CD14-positive monocyte (primary cell): ENCODE data around the gene ZDHHC15. TPM values are rescaled to one million over a fixed set of nuclear protein-coding genes. Genes with fewer than 3 reads are reported as not detected.

ENCODE experiments used
- DNase-seq, 3 donors: peaks; one replicate each; pipeline ENCODE4 v3.0.0-alpha.2; 2011 to 2022
- H2AFZ ChIP-seq: 2 replicates; pipeline ENCODE4 v1.6.0; 2012; ENCODE audit warnings: mild to moderate bottlenecking, low read depth, low read length, inconsistent platforms; ENCODE audit not compliant: insufficient read depth, poor library complexity, severe bottlenecking
- H3K27ac ChIP-seq, 2 donors: 1 replicate in 1 of 2; 2 replicates in 1 of 2; pipeline ENCODE4 v1.5.1; 2012 to 2013; ENCODE audit warnings: low read length in 2 of 2, control low read depth in 1 of 2, inconsistent platforms in 1 of 2, low read depth in 1 of 2, mild to moderate bottlenecking in 1 of 2
- H3K27me3 ChIP-seq, 2 donors: one replicate each; pipeline versions ENCODE4 v1.6.0 to v1.6.1; 2011 to 2013; ENCODE audit warnings: low read length in 2 of 2; ENCODE audit not compliant: control insufficient read depth in 2 of 2, insufficient read depth in 2 of 2
- H3K36me3 ChIP-seq, 2 donors: replicated peaks in 1 of 2; 1 replicate in 1 of 2; 2 replicates in 1 of 2; pipeline versions ENCODE4 v1.5.1 to v1.6.1; 2012 to 2013; ENCODE audit warnings: low read length in 2 of 2, control low read depth in 1 of 2, inconsistent platforms in 1 of 2, mild to moderate bottlenecking in 1 of 2; ENCODE audit not compliant: insufficient read depth in 2 of 2, control insufficient read depth in 1 of 2
- H3K4me1 ChIP-seq, 2 donors: 1 replicate in 1 of 2; 2 replicates in 1 of 2; pipeline versions ENCODE4 v1.5.1 to v1.6.1; 2012 to 2013; ENCODE audit warnings: low read length in 2 of 2, control low read depth in 1 of 2, inconsistent platforms in 1 of 2, mild to moderate bottlenecking in 1 of 2, moderate library complexity in 1 of 2; ENCODE audit not compliant: insufficient read depth in 2 of 2, control insufficient read depth in 1 of 2
- H3K4me2 ChIP-seq: replicated peaks from 2 replicates; pipeline ENCODE3; 2012; ENCODE audit warnings: low read length, moderate library complexity, mild to moderate bottlenecking; ENCODE audit not compliant: poor library complexity, severe bottlenecking; ENCODE audit errors: extremely low read depth
- H3K4me3 ChIP-seq, 3 experiments: fragments of 200-600 bp in 1 of 3; sonication (generic) in 1 of 3; replicated peaks in 1 of 3; 1 replicate in 2 of 3; 2 replicates in 1 of 3; pipeline ENCODE4 v1.5.1; 2011 to 2013; ENCODE audit warnings: low read length in 3 of 3, mild to moderate bottlenecking in 3 of 3, control low read depth in 2 of 3, low read depth in 2 of 3, inconsistent platforms in 1 of 3, moderate library complexity in 1 of 3
- H3K79me2 ChIP-seq: 2 replicates; pipeline ENCODE4 v1.6.0; 2012; ENCODE audit warnings: mild to moderate bottlenecking, control low read depth, inconsistent platforms, low read length, moderate library complexity; ENCODE audit not compliant: insufficient read depth
- H3K9ac ChIP-seq: 2 replicates; pipeline ENCODE4 v1.6.0; 2017; ENCODE audit warnings: low read length, mild to moderate bottlenecking; ENCODE audit not compliant: insufficient read depth, poor library complexity, severe bottlenecking
- H3K9me3 ChIP-seq, 2 donors: replicated peaks in 1 of 2; 1 replicate in 1 of 2; 2 replicates in 1 of 2; pipeline versions ENCODE4 v1.5.1 to v1.6.1; 2012 to 2013; ENCODE audit warnings: low read length in 2 of 2, control low read depth in 1 of 2; ENCODE audit not compliant: control insufficient read depth in 1 of 2, insufficient read depth in 1 of 2
- H4K20me1 ChIP-seq: 2 replicates; pipeline ENCODE4 v1.6.0; 2012; ENCODE audit warnings: mild to moderate bottlenecking, low read length, control low read depth, moderate library complexity; ENCODE audit not compliant: insufficient read depth
- H3K27ac Mint-ChIP-seq, 7 donors: one replicate each; pipeline ENCODE4 v1.8.0; 2020; ENCODE audit warnings: mild to moderate bottlenecking in 7 of 7, mixed read lengths in 7 of 7, moderate library complexity in 6 of 7, inconsistent platforms in 2 of 7
- H3K27me3 Mint-ChIP-seq, 3 donors: one replicate each; pipeline ENCODE4 v1.8.0; 2021 to 2022; ENCODE audit warnings: low read depth in 3 of 3, mild to moderate bottlenecking in 3 of 3, mixed read lengths in 3 of 3, moderate library complexity in 3 of 3, inconsistent platforms in 1 of 3
- H3K36me3 Mint-ChIP-seq, 2 donors: one replicate each; pipeline ENCODE4 v1.8.0; 2020; ENCODE audit warnings: mixed read lengths in 2 of 2, inconsistent platforms in 1 of 2, mild to moderate bottlenecking in 1 of 2
- H3K4me1 Mint-ChIP-seq: one replicate; pipeline ENCODE4 v1.8.0; 2020; ENCODE audit warnings: mild to moderate bottlenecking, mixed read lengths
- H3K4me3 Mint-ChIP-seq, 2 donors: one replicate each; pipeline ENCODE4 v1.8.0; 2020; ENCODE audit warnings: mild to moderate bottlenecking in 2 of 2, mixed read lengths in 2 of 2, moderate library complexity in 1 of 2
- H3K9me3 Mint-ChIP-seq, 7 donors: one replicate each; pipeline ENCODE4 v1.8.0; 2020 to 2022; ENCODE audit warnings: mixed read lengths in 7 of 7, mild to moderate bottlenecking in 6 of 7, moderate library complexity in 6 of 7, inconsistent platforms in 2 of 7
- WGBS: methylation state at CpG from one replicate; pipeline ENCODE4 v1.1.5; 2013; ENCODE audit warnings: missing lambda C conversion rate; ENCODE audit not compliant: insufficient coverage; 5-methylcytosine and 5-hydroxymethylcytosine counted together
- intact Hi-C, 2 donors: fragments of 100-400 bp; cut with micrococcal nuclease; formaldehyde crosslinking; loops; one replicate each; pipeline versions ENCODE4 v1.15.0 to v1.15.1; 2023
- polyA plus RNA-seq, 3 donors: library from polyadenylated mRNA; depleted of rRNA in 1 of 3; unstranded in 2 of 3; stranded (reverse) in 1 of 3; fragments of 300-500 nt in 2 of 3; fragments of >200 nt in 1 of 3; fragmentation: Illumina TruSeq in 2 of 3; gene quantifications; 1 replicate in 2 of 3; 2 replicates in 1 of 3; pipeline ENCODE4 v1.2.3, GENCODE V29; 2012 to 2021
- TF ChIP-seq, protein P1 (sequence below): fragments of 200-600 bp; IDR thresholded peaks from one replicate; pipeline ENCODE4 v1.8.0; 2022; ENCODE audit warnings: antibody characterized with exemption, mild to moderate bottlenecking

The ZDHHC15 gene
- polyA plus RNA-seq, 3 donors, result not detected

DNA sequence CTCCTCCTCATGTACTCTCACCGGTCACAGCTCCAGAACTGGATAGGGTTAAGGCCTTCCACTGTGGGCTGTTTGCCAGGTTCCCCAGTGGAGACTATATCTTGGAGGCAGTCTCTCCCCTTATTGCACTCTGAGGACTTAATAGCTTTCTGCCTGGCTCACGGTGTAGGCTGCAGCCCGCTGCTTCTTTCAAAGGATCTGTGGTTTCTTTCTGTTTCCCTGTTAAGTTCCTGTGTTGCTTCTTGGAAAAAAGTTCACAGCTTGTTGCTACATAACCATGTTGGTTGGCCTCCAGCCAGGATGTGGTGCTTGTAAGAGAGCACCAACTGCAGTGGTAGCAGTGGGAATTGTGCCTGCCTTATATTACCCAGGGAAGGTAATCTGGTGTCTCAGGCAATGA is 24.9 kb upstream of the ZDHHC15 start:
- Mint-ChIP-seq H3K4me3 (no peak overlapping the region), H3K27ac (no peak overlapping the region), H3K27me3 (no peaks in the 10 kb centered on the region), H3K36me3 (no peaks in the 10 kb centered on the region), H3K9me3 (peaks cover 0 to 3% (median 0%) of the 10 kb centered on the region in 7 donors), H3K4me1 (peaks cover 11% of the 10 kb centered on the region)
- H3K9ac ChIP-seq, result no peak overlapping the region
- no CpG with 5 or more reads among the region's 3 CpGs for WGBS
- intact Hi-C loops, result no loop called here
- no peaks in the 10 kb centered on the region for H3K9me3 ChIP-seq
- H3K4me3 ChIP-seq, result no peak overlapping the region
- TF ChIP-seq, protein P1, sequence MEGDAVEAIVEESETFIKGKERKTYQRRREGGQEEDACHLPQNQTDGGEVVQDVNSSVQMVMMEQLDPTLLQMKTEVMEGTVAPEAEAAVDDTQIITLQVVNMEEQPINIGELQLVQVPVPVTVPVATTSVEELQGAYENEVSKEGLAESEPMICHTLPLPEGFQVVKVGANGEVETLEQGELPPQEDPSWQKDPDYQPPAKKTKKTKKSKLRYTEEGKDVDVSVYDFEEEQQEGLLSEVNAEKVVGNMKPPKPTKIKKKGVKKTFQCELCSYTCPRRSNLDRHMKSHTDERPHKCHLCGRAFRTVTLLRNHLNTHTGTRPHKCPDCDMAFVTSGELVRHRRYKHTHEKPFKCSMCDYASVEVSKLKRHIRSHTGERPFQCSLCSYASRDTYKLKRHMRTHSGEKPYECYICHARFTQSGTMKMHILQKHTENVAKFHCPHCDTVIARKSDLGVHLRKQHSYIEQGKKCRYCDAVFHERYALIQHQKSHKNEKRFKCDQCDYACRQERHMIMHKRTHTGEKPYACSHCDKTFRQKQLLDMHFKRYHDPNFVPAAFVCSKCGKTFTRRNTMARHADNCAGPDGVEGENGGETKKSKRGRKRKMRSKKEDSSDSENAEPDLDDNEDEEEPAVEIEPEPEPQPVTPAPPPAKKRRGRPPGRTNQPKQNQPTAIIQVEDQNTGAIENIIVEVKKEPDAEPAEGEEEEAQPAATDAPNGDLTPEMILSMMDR, result no peak
- H3K4me2 ChIP-seq, result no peak overlapping the region
- no peaks in the 10 kb centered on the region for H3K27me3 ChIP-seq
- no peaks in the 10 kb centered on the region for H3K79me2 ChIP-seq
- H3K4me1 ChIP-seq, result no peaks in the 10 kb centered on the region
- no peak overlapping the region for H3K27ac ChIP-seq
- H4K20me1 ChIP-seq, result no peaks in the 10 kb centered on the region
- no peak for DNase-seq
- peak overlapping the region; percentile 31 for H2AFZ ChIP-seq
- H3K36me3 ChIP-seq, result no peaks in the 10 kb centered on the region

- H3K27me3 Mint-ChIP-seq, result no peaks in the 10 kb centered on the region
- no peaks in the 10 kb centered on the region for H4K20me1 ChIP-seq
- H3K9me3 ChIP-seq, result no peaks in the 10 kb centered on the region
- H3K36me3 Mint-ChIP-seq, result no peaks in the 10 kb centered on the region
- H3K4me1 ChIP-seq, result no peaks in the 10 kb centered on the region
- no peaks in the 10 kb centered on the region for H3K36me3 ChIP-seq
- TF ChIP-seq, protein P1, result no peak
- H3K4me3 ChIP-seq, result no peak overlapping the region
- H3K9ac ChIP-seq, result no peak overlapping the region
- WGBS, result no CpG with 5 or more reads among the region's 2 CpGs
- DNase-seq, result no peak
- H2AFZ ChIP-seq, result no peak overlapping the region
- peak overlapping the region in 1 of 7 donors; percentile 25 for H3K27ac Mint-ChIP-seq
- H3K4me3 Mint-ChIP-seq, result no peak overlapping the region
- H3K27me3 ChIP-seq, result no peaks in the 10 kb centered on the region
- peaks cover 11% of the 10 kb centered on the region for H3K4me1 Mint-ChIP-seq
- no peaks in the 10 kb centered on the region for H3K79me2 ChIP-seq
- intact Hi-C loops, result no loop called here
- H3K27ac ChIP-seq, result no peak overlapping the region
- H3K9me3 Mint-ChIP-seq, result peaks cover 0 to 4% (median 0%) of the 10 kb centered on the region in 7 donors
- no peak overlapping the region for H3K4me2 ChIP-seq
Observed at GRCh38 chrX:75546724-75547511, 24.1 kb upstream of the ZDHHC15 start.
